ENCODE results near the gene SOX5. TPM values are rescaled to one million over a fixed set of nuclear protein-coding genes. Genes with fewer than 3 reads are reported as not detected.
"Not testable (repeated sequence)": the region's sequence is repeated elsewhere in the genome, so short reads cannot be mapped to it uniquely, and the experiment has no call there.

Gene SOX5
- polyA plus RNA-seq, 4 donors: 6.7 to 8.3 (median 7.2) TPM

DNA sequence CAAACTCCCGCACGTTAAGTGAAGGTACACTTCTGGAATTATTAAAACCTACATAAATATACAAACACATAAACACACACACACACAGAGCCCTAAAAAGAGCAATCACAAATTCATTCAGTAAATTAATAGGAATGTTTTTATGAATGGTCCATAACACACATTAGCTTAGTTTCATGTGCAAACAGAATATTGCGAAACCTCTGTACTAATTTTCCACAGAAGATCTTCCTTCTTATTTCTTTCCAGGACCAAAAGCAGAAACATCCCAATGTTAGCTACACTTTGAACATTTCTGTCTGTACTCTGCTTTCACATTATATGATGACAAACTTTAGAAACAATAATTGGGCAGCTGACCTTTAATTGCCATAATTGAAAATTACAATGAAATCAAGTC, 101.6 kb downstream of the SOX5 start:
- DNase-seq (ENCODE audit: low read depth in 4 of 4, low spot score in 3 of 4): no peak

DNA sequence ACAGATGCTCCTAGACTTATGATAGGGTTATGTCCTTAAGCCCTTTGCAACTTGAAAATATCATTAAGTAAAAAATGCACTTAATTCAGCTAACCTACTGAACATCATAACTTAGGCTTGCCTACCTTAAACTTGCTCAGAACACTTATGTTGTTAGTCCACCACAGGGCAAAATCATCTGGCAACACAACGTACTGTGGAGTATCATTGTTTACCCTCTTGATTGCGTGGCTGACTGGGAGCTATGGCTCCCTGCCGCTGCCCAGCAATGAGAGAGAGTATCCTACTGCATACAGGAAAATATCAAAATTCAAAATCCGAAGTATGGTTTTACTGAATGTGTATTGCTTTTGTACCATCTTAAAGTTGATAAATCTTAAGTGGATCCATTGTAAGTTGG, 105.5 kb downstream of the SOX5 start:
- no peak for DNase-seq (ENCODE audit: low read depth in 4 of 4, low spot score in 3 of 4)

DNA sequence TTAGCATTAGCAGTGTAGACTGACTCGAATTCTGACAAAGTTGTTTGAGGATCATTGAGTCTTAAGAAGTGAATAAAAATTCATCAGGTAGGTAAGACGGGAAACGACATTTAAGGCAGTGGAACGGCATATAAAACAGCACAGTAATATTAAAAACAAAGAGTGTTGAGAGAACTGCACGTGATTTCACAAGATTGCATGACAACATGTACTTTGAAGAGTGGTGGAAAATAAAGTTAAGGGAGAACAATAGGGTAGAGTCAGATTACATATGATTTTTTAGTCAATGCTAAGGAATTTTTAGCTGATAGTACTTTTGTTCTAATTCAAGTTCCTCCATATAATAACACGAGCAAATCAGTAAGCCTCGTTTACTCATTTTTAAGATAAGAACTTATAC, 115.4 kb downstream of the SOX5 start:
- DNase-seq (ENCODE audit: low read depth in 4 of 4, low spot score in 3 of 4): no peak

DNA sequence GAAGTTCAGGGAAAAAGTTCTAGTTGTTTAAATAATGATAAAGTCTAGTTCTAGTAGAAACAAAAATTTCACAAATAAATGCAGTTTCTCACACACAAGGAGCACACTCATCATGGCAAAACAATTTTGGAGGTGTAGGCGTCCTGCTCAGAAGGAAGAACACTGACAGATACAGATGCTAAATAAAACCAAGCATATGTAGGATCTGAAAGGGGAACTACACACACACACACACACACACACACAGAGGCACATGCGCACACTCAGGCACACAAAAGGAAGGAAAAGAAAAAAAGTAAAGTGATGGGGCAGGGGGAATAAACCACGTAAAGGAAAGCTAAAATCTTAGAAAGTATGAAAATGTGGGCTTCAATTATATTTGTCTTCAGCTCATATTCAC, 117.7 kb downstream of the SOX5 start:
- DNase-seq (ENCODE audit: low read depth in 4 of 4, low spot score in 3 of 4): no peak

DNA sequence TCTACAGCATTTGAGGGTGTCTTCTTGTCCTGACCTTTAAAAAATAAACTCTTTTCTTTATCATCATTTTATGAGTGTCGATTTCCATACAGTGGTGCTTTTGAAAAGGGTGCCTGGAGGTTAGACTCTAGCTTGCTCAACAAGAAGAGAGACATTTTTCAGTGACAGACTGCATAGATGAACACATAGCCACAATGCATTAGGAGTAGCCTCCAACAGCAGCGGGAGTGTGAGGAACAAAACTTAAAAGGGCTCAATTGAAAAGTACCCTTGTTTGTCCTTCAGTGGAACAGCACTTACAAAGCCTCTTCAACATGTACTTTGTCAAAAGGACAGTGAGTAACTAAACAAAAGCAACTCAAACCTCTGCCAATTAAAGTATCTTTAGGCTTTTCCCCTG, 119.3 kb downstream of the SOX5 start:
- DNase-seq (ENCODE audit: low read depth in 4 of 4, low spot score in 3 of 4): no peak

DNA sequence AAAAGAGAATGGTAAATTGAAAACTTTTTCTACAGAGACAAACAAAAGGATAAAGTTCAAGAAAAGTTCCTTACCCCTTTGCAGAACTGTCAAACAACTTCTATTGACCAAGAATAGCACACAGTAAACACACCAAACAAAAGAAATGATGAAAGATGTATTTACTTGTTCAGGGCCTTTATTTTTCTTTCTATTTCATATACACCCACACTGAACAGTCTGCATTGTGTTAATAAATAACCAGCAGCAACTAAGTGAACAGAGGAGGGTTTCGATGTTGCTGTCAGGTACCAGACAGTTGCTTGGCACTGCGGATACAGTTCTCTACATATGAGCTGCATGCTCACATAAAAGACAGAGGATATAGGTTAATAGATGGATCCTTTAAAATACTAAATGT, 122.1 kb downstream of the SOX5 start:
- DNase-seq (ENCODE audit: low read depth in 4 of 4, low spot score in 3 of 4): no peak

DNA sequence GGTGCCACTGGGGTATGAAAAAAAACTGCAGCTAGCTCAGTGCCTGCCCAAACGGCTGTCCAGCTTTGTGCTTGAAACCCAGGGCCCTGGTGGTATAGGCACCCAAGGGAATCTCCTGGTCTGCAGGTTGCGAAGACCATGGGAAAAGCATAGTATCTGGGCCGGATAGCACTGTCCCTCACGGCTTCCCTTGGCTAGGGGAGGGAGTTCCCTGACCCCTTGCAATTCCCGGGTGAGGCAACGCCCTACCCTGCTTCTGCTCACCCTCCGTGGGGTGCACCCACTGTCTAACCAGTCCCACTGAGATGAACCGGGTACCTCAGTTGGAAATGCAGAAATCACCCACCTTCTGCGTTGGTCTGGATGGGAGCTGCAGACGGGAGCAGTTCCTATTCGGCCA, 124.3 kb downstream of the SOX5 start:
- DNase-seq (ENCODE audit: low read depth in 4 of 4, low spot score in 3 of 4): not testable (repeated sequence)

DNA sequence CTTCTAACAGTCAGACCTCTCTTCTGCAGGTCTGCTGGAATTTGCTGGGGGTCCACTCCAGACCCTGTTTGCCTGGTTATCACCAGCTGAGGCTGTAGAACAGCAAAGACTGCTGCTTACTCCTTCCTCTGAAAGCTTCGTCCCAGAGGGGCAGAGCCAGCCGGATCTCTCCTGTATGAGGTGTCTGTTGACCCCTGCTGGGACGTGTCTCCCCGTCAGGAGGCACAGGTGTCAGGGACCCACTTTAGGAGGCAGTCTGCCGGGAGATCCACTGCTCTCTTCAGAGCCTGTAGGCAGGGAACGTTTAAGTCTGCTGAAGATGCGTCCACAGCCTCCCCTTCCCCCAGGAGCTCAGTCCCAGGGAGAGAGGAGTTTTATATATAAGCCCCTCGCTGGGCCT, 125.1 kb downstream of the SOX5 start:
- DNase-seq (ENCODE audit: low read depth in 4 of 4, low spot score in 3 of 4): no peak

DNA sequence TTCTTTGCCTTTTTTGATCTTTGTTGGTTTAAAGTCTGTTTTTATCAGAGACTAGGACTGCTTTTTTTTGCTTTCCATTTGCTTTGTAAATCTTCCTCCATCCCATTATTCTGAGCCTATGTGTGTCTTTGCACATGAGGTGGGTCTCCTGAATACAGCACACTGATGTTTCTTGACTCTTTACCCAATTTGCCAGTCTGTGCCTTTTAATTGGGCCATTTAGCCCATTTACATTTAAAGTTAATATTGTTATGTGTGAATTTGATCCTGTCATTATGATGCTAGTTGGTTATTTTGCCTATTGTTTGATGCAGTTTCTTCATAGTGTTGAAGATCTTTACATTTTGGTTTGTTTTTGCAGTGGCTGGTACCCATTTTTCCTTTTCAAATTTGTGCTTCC, 126.6 kb downstream of the SOX5 start:
- not testable (repeated sequence) for DNase-seq (ENCODE audit: low read depth in 4 of 4, low spot score in 3 of 4)

DNA sequence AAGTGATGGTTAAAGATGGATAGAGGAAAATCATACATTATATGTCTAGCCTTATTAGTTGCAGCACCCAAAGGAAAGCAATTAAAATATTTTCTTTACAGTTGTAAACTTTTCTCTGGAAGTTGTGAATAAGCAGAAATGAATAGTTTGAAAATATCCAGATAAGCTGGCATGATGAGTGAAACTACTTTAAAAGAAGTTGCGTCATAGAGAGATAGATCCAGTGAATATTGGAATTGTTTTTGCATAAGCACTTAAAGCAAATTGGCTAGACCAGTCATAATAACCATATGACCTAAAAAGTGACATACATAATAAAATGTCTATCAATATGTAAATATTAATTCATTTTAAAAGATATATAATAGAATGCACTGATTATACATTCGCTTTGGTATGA, 132.1 kb downstream of the SOX5 start:
- no peak for DNase-seq (ENCODE audit: low read depth in 4 of 4, low spot score in 3 of 4)

DNA sequence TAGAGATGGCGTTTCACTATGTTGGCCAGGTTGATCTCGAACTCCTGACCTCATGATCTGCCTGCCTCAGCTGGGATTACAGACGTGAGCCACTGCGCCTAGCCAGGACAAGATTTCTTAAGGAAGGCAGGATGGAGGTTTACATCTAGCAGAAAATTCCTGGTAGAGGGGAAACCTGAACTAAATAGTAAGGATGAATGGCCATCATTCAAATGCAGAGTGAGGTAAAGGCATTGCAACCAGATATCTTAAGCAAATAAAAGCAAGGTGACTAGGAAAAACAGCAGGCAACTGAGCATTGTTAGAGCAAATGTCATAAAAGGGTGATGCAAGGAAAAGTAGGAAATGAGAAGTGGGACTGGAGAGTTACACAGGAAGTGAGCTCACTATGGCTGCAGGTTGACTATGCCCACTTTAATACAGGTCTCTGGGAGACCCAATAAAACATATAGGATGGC, 133.0 kb downstream of the SOX5 start:
- DNase-seq (ENCODE audit: low read depth in 4 of 4, low spot score in 3 of 4): no peak

DNA sequence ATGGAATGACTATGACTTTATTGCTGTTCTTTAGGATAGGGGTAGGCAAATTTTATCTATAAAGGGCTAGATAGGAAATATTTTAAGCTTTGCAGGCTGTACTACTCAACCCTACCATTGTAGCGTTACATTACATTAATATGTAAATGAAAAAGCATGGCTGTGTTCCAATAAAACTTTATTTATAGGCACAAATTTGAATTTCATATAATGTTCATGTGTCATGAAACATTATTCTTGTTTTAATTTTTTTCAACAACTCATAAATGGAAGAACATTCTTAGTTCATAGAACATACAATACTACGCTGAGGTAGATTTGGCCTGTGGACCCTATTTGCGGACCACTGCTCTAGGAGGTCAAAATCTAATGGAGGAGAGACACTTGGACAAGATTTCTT, 133.7 kb downstream of the SOX5 start:
- no peak for DNase-seq (ENCODE audit: low read depth in 4 of 4, low spot score in 3 of 4)

DNA sequence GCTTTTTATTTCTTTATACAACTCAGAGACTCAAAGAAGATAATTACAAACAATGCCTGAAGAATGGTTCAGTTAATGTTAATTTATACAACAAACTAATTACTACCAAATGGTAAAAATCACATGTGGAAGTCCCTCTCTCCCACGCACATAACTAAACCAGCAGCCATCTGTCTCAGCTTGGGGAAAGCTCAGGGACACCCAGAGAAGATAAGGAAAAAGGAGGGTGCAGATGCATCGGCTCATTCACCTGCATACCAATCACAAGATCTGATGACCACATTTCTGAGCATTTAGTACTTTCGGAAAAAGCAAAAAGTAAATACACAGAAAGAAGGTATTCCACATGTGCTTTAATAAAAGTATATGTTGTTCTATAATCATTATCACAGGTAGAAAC, 136.3 kb downstream of the SOX5 start:
- no peak for DNase-seq (ENCODE audit: low read depth in 4 of 4, low spot score in 3 of 4)

DNA sequence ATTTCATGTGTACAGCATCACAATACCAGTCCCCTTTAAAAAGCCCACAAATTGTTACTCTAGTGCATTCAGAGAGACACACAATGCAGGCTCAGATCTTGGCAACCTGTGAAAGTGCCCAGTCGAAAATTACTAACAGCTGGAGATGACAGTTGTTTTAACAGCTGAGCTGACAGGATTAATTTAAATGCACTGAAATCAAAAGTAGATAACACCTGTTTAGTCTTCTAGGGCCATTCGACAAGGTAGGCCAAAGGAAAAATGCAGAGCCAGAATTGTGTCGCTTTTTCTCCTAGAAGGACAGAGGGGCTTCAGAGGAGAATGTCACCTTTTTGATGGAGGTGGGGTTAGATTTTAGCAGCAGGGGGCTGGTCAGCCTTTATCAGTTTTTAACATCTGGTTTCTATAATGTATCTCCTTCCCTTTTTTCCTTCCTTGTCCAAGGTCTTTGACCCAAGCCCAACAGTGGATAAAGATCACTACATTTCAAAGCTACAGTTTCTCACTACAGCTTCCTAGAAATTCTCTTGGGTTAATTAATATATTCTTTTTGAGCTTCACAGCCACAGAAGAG, 139.1 kb downstream of the SOX5 start:
- no peak for DNase-seq (ENCODE audit: low read depth in 4 of 4, low spot score in 3 of 4)

DNA sequence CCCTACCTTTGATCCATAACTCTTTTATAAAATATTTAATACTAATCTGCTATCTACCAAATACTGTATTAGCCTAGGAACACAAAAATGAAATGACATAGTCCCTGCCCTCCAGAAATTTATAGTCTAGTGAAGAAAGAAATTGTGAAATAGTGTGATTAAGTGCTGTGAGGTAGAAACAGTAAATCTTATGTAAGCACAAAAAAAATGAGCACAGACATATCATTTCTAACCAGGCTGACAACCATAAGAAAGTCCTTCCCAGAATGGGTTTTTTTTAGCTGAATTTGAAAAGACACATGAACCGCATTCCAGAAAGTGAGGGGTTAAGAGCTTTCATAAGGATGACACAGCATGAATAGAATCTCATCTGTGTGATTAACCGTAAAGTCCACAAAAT, 145.9 kb downstream of the SOX5 start:
- DNase-seq (ENCODE audit: low read depth in 4 of 4, low spot score in 3 of 4): no peak

DNA sequence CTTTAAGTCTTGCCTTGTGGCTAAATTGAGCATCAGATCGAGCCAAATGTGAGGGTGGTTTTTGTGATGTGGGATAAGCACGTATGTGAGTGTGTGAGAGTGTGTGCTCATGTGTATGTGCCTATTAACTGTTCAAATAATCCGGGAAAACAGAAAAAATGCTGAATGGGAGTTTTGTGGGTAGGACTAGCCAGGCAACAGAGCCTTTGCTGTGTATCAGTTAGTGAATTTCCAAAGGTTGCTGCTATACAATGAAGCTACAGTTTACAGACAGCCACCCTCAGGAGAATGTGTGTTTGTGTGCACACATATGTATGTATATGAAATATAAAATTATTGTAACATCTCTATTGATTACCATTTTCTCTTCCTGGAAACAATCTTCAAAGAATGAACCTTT, 154.0 kb downstream of the SOX5 start:
- no peak for DNase-seq (ENCODE audit: low read depth in 4 of 4, low spot score in 3 of 4)

DNA sequence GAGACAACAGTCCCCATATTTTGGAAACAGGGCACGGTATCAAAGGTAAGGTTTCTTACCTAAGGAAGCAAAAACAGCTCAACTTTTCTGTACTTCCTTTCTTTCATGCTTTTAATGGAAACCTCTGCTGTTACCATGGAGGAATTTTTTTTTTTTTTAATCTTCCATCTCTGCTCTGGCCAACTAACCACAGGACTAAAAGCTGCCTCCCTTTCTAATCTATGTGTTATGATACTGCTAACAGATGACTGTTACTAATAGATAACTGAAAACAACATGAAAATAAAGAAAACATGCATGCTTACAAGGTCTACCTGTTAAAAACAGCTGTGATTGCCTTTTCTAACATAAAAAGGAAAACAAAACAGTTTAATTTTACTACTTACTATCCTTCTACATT, 168.4 kb downstream of the SOX5 start:
- no peak for DNase-seq (ENCODE audit: low read depth in 4 of 4, low spot score in 3 of 4)

DNA sequence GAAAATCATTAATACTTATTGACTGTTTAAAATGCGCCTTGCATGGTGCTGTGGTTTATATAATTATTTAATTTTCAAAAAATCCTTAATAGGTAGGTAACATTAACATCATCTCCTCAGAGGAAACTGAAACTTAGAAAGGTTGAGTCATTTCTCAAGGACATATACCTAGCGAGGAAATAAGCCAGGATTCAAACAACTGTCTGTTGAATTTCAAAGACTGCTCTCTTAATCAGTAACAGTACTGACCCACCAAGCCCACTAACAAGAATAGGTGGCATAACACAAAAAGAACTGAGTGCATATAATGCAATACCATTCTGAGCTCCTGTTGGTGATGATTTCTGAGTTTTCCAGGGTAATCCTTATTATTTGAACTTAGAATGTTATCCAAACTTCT, 174.3 kb downstream of the SOX5 start:
- no peak for DNase-seq (ENCODE audit: low read depth in 4 of 4, low spot score in 3 of 4)

DNA sequence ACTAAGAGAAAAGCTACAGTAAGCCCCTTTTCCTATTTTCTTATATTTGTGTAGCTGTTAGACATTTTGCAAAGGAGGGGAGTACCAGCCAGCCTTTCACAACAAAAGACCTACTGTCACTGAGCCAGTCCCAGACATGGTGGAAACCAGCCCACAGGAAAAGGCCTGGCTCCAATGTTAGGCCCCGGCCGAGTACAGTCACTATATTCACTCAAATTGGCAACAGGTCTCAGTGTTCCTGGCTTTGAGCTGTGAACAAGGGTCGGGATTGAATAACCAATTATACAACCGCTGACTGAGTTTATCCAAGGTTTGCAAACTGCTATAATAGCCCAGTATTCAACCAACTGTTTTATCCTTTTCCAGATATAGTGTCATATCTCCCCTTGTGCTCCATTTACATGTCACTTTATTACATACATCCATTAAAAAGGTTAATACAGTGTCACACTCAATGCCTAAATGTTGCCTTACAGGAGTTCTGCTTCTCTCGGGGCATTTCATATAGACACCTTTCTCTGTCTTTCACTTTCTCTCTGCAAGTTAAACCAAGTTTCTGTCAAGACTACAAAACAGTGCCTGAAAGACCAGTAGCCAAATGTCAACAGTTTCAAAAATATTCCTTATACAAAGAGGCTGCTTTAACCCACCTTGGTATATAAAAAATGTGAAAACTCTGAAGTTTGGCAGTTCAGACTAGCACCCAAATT, 178.1 kb downstream of the SOX5 start:
- DNase-seq (ENCODE audit: low read depth in 4 of 4, low spot score in 3 of 4): no peak

DNA sequence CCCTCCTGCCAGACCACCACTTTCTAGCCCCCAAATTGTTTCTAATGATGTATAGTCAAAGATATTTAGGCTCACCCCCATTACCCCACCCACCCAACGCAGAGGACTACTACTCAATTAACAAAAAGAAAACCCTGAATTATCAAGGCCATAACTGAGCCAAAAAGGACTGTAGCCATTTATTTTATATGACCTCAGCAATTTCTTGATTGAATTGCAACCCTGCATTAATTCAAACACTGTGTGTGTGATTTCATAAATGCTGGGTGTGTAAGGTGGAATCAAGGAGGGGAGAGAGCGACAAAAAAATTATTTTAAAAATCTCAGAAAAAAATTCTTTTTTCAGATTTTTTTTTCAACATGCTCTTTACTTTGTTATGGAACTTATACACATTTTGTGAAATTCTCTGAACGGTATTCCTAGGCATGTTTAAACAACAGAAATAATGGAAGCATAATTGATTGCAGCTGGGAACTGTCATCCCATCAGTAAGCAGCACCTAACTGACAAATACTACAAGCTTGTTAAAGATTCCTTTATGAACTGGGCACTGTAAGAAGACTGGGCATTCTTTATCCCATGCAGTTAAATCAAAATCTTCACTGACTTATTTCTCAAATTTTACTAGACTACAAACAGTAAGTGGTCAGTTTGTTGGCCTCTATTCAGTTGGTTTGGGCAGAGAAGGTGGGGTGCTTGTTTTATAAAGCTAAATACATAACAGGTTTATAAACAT, 179.1 kb downstream of the SOX5 start:
- DNase-seq (ENCODE audit: low read depth in 4 of 4, low spot score in 3 of 4): no peak

DNA sequence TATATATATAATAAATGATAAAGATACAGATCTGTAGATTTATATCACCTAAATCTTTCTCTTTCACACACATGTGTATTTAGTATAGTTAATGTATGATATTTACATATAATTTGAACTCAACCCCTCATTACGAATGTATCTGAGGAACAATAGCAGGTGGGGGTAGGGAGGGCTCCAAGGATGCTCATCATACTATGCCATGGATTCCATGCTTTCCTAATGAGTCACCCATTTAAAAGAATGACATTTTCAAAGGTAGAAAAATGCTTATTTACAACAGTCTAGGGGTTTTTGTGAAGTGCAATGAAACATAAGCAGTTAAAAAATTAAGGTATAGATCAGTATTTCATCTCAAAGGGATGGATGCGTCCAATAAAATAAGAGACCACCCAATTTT, 181.6 kb downstream of the SOX5 start:
- no peak for DNase-seq (ENCODE audit: low read depth in 4 of 4, low spot score in 3 of 4)

DNA sequence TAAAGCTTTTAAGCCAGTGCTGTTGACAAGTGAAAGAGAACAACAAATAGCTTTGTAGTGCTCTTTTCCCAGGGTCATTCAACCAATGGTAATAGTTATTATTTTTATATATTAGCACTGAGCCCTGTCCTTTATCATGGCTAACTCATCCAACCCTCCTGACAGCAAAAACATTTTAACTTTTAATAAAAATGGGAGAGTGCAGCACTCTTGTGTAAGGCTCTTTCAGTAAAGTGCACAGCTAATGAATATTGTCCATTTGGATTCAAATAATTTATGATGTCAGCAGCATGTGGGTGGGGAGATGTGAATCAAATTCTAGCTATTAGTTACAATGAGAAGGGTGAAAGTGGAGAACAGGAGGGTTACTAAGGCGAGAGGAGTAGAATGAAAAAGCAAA, 185.7 kb downstream of the SOX5 start:
- DNase-seq (ENCODE audit: low read depth in 4 of 4, low spot score in 3 of 4): no peak
